A549 (cell line): ENCODE measurements around the gene USH1C. TPM values are rescaled to one million over a fixed set of nuclear protein-coding genes. Genes with fewer than 3 reads are reported as not detected.

Source experiments
- ATAC-seq, 2 experiments: fragments of 200-7000 bp in 1 of 2; fragments of >200 bp in 1 of 2; cut with Nextera tagmentation in 1 of 2; cut with Tn5 transposase in 1 of 2; 3 replicates each; pipeline versions ENCODE4 v1.8.0 to v1.9.1; 2018 to 2020; ENCODE audit warnings: mild to moderate bottlenecking in 1 of 2, moderate library complexity in 1 of 2
- CTCF ChIA-PET: fragments of 300-600 bp; sonication (Branson Sonifier 250); formaldehyde crosslinking; extraction: SDS; loops from one replicate; lab custom pipeline; 2021; ENCODE audit warnings: antibody characterized with exemption, inconsistent platforms; lab: Yijun Ruan, JAX
- POLR2A ChIA-PET: fragments of 350-600 bp; formaldehyde crosslinking; extraction: SDS; loops from one replicate; lab custom pipeline; 2021; ENCODE audit warnings: antibody characterized with exemption, inconsistent platforms; lab: Yijun Ruan, JAX
- DNase-seq, 2 experiments: peaks; one replicate each; pipeline versions ENCODE4 v3.0.0 to v3.0.0-alpha.2; 2011 to 2016; ENCODE audit warnings: low read depth in 1 of 2, low spot score in 1 of 2
- FAIRE-seq: peaks from 2 replicates; lab custom pipeline; 2011; peaks lifted over from hg19 to GRCh38; lab: Jason Lieb, UNC
- H3K27ac ChIP-seq, 2 experiments: fragments of >200 bp; sonication (Bioruptor Twin); formaldehyde crosslinking; 3 replicates each; pipeline ENCODE4 v1.5.1; 2016 to 2017
- H3K4me1 ChIP-seq: fragments of >200 bp; sonication (Bioruptor Twin); formaldehyde crosslinking; 3 replicates; pipeline ENCODE4 v1.6.1; 2016
- H3K4me2 ChIP-seq: fragments of >200 bp; sonication (Bioruptor Twin); formaldehyde crosslinking; 3 replicates; pipeline ENCODE4 v1.6.1; 2016
- H3K4me3 ChIP-seq: fragments of >200 bp; sonication (Bioruptor Twin); formaldehyde crosslinking; 3 replicates; pipeline ENCODE4 v1.5.1; 2016
- H3K9me3 ChIP-seq: fragments of >200 bp; sonication (Bioruptor Twin); formaldehyde crosslinking; 3 replicates; pipeline ENCODE4 v1.6.1; 2016
- CBX8 ChIP-seq: fragments of 200-600 bp; sonication (generic); IDR thresholded peaks from 2 replicates; pipeline ENCODE4 v1.6.1; 2016
- CEBPB ChIP-seq, 2 experiments: fragments of >200 bp in 1 of 2; sonication (Bioruptor Twin) in 1 of 2; formaldehyde crosslinking in 1 of 2; IDR thresholded peaks; 2 replicates each; pipeline ENCODE4 v1.6.1; 2012 to 2016
- EHF ChIP-seq: fragments of 250-450 bp; sonication (Bioruptor Pico); IDR thresholded peaks from 2 replicates; pipeline ENCODE4 v1.5.0; 2020; ENCODE audit warnings: mild to moderate bottlenecking
- EHMT2 ChIP-seq: fragments of 200-600 bp; sonication (generic); IDR thresholded peaks from 2 replicates; pipeline ENCODE4 v1.6.1; 2016; ENCODE audit warnings: antibody characterized with exemption, low read depth, mild to moderate bottlenecking, moderate library complexity
- ESRRA ChIP-seq: fragments of 150-350 bp; IDR thresholded peaks from 2 replicates; pipeline ENCODE4 v1.6.1; 2014; ENCODE audit warnings: mild to moderate bottlenecking, low read length, borderline replicate concordance
- FOSB ChIP-seq: fragments of 250-450 bp; sonication (Bioruptor Pico); IDR thresholded peaks from 2 replicates; pipeline ENCODE4 v1.5.0; 2020; ENCODE audit warnings: mild to moderate bottlenecking, moderate library complexity
- HDAC2 ChIP-seq: fragments of 200-600 bp; sonication (generic); IDR thresholded peaks from 2 replicates; pipeline ENCODE4 v1.6.1; 2016
- HOXA7 ChIP-seq: fragments of 250-450 bp; sonication (Bioruptor Pico); IDR thresholded peaks from 2 replicates; pipeline ENCODE4 v1.5.0; 2020; ENCODE audit warnings: mild to moderate bottlenecking, moderate library complexity
- KDM1A ChIP-seq: fragments of 200-600 bp; sonication (generic); IDR thresholded peaks from 2 replicates; pipeline ENCODE4 v1.6.1; 2016; ENCODE audit warnings: low read depth, mild to moderate bottlenecking
- MYC ChIP-seq: IDR thresholded peaks from 2 replicates; pipeline ENCODE4 v1.6.1; 2012; ENCODE audit warnings: mild to moderate bottlenecking, inconsistent platforms, low read length, improper control_type of control experiment, borderline replicate concordance
- PHF8 ChIP-seq: fragments of 200-600 bp; sonication (generic); IDR thresholded peaks from 2 replicates; pipeline ENCODE4 v1.6.1; 2016; ENCODE audit warnings: low read depth, mild to moderate bottlenecking, antibody characterized with exemption, moderate library complexity, borderline replicate concordance
- RAD21 ChIP-seq, 2 experiments: fragments of >200 bp in 1 of 2; sonication (Bioruptor Twin) in 1 of 2; formaldehyde crosslinking in 1 of 2; IDR thresholded peaks in 1 of 2; conservative IDR thresholded peaks in 1 of 2; 2 replicates in 1 of 2; 3 replicates in 1 of 2; pipeline ENCODE4 v1.6.1; 2012 to 2018; ENCODE audit warnings: inconsistent platforms in 1 of 2
- SMC3 ChIP-seq: fragments of >200 bp; sonication (Bioruptor Twin); formaldehyde crosslinking; IDR thresholded peaks from 3 replicates; pipeline ENCODE4 v1.6.1; 2018; ENCODE audit warnings: inconsistent platforms
- SREBF2 ChIP-seq: fragments of 450-650 bp; IDR thresholded peaks from 2 replicates; pipeline ENCODE4 v1.6.1; 2014; ENCODE audit warnings: mild to moderate bottlenecking, moderate library complexity
- ZC3H11A ChIP-seq: fragments of 450-650 bp; IDR thresholded peaks from 2 replicates; pipeline ENCODE4 v1.6.1; 2014; ENCODE audit warnings: antibody characterized with exemption, mild to moderate bottlenecking
- ZFP36 ChIP-seq: fragments of 450-650 bp; IDR thresholded peaks from 2 replicates; pipeline ENCODE4 v1.6.1; 2014; ENCODE audit warnings: borderline replicate concordance; ENCODE audit not compliant: partially characterized antibody
- ZNF302 ChIP-seq: fragments of 250-450 bp; sonication (Bioruptor Pico); IDR thresholded peaks from 2 replicates; pipeline ENCODE4 v1.9.0; 2021; ENCODE audit warnings: inconsistent platforms, mild to moderate bottlenecking, moderate library complexity
- WGBS: methylation state at CpG from one replicate; pipeline ENCODE4 v1.1.6; 2017; ENCODE audit errors: missing lambda C conversion rate; 5-methylcytosine and 5-hydroxymethylcytosine counted together
- polyA plus RNA-seq, 4 experiments: library from polyadenylated mRNA; depleted of rRNA in 3 of 4; stranded (reverse); fragments of >200 nt; fragmentation: RNase III in 1 of 4; extraction: RNeasy Plus Mini Kit Qiagen cat#74134 plus additional on column Dnase treatment in 1 of 4; gene quantifications; 2 replicates in 3 of 4; 3 replicates in 1 of 4; pipeline ENCODE4 v1.2.3, GENCODE V29; 2011 to 2017
- TF ChIP-seq, protein P1 (sequence below): fragments of 250-450 bp; sonication (Bioruptor Pico); IDR thresholded peaks from 2 replicates; pipeline ENCODE4 v1.5.0; 2020; ENCODE audit warnings: low read depth, mild to moderate bottlenecking, moderate library complexity
- TF ChIP-seq, protein P2 (sequence below): fragments of >200 bp; sonication (Bioruptor Twin); formaldehyde crosslinking; IDR thresholded peaks from 3 replicates; pipeline ENCODE4 v1.5.1; 2016

Gene USH1C
- polyA plus RNA-seq, 2 of the 4 experiments (the other 2 are of a cell fraction): 3.2 to 8.6 TPM

DNA sequence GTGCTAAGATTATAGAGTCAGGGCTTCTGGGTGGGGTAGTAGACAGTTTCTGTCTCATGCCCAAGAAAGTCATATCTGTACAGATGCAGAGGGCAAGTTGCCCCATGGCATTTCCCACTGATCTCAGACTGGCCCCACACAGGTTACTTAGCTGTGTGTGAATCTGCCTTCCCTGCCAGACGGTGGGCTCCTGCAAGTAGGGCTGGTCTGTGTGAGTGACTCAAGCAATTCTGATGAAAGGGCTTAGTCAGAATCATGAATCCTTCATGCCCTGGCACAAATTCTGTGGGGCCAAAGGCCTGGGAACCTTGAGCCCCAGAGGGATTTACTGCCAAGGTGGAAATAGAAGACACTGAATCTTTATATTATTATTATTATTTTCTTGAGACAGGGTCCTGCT is 30.4 kb downstream of the USH1C start:
- FAIRE-seq (no peak), DNase-seq (no peak), ATAC-seq (peak; percentile 32 to 43; a peak in 3 of 6 replicates)
- Histone ChIP-seq H3K4me1 (peaks cover 3% of the 10 kb centered on the region; the same call in 2 of the 3 replicates), H3K9me3 (no peaks in the 10 kb centered on the region), H3K4me2 (no peak overlapping the region), H3K4me3 (no peak overlapping the region), H3K27ac (no peak overlapping the region)
- TF ChIP-seq HOXA7 (CRISPR knock-in tag): no peak
- TF ChIP-seq, protein P1, sequence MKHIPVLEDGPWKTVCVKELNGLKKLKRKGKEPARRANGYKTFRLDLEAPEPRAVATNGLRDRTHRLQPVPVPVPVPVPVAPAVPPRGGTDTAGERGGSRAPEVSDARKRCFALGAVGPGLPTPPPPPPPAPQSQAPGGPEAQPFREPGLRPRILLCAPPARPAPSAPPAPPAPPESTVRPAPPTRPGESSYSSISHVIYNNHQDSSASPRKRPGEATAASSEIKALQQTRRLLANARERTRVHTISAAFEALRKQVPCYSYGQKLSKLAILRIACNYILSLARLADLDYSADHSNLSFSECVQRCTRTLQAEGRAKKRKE (CRISPR knock-in tag): no peak
- no peak for TF ChIP-seq HDAC2
- no peak for TF ChIP-seq SMC3
- TF ChIP-seq SREBF2: no peak
- no peak for TF ChIP-seq ZNF302 (CRISPR knock-in tag)
- TF ChIP-seq KDM1A: no peak
- no peak for TF ChIP-seq CEBPB (IDR thresholded peaks at IDR 0.05)
- no peak for TF ChIP-seq CBX8
- TF ChIP-seq, protein P2, sequence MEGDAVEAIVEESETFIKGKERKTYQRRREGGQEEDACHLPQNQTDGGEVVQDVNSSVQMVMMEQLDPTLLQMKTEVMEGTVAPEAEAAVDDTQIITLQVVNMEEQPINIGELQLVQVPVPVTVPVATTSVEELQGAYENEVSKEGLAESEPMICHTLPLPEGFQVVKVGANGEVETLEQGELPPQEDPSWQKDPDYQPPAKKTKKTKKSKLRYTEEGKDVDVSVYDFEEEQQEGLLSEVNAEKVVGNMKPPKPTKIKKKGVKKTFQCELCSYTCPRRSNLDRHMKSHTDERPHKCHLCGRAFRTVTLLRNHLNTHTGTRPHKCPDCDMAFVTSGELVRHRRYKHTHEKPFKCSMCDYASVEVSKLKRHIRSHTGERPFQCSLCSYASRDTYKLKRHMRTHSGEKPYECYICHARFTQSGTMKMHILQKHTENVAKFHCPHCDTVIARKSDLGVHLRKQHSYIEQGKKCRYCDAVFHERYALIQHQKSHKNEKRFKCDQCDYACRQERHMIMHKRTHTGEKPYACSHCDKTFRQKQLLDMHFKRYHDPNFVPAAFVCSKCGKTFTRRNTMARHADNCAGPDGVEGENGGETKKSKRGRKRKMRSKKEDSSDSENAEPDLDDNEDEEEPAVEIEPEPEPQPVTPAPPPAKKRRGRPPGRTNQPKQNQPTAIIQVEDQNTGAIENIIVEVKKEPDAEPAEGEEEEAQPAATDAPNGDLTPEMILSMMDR: no peak
- TF ChIP-seq ESRRA: no peak
- TF ChIP-seq FOSB (CRISPR knock-in tag): no peak
- TF ChIP-seq MYC: no peak
- TF ChIP-seq PHF8: no peak
- TF ChIP-seq ZC3H11A: no peak
- TF ChIP-seq EHF (CRISPR knock-in tag): no peak
- no peak for TF ChIP-seq ZFP36
- CTCF ChIA-PET: interaction anchor here (0.9 to 45.8 kb wide), 4 partner anchors 9 to 129 kb away, joined by 3 to 1119 read pairs (median 168); partner anchors contain the start of gene KCNJ11
- WGBS: 38% methylated on average over 1 of the region's 1 CpG
- POLR2A ChIA-PET: interaction anchor here (1.3 kb wide), 1 partner anchor 161 kb away, joined by 3 read pairs; no protein-coding TSS in a partner anchor

DNA sequence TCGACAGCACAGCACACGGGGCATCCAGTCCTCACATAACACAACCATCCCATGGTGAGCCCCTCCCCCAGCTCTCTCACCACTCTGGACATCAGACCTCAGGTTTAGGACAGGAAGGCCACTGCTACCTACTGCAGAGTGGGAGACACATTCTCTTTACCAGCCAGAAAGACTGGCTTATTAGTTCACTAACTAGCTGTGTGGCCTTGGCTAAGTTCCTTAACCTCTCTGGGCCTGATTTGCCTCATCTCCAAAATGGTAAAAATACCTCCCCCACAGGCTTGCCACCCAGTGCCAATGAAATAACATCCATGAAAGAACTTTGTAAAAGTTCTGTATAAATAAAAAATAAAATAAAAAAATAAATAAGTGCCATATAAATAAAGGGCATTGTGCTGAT is 32.1 kb downstream of the USH1C start:
- Histone ChIP-seq H3K4me2 (no peak overlapping the region), H3K4me3 (no peak overlapping the region), H3K9me3 (no peaks in the 10 kb centered on the region), H3K4me1 (peaks cover 7% of the 10 kb centered on the region; the same call in 2 of the 3 replicates), H3K27ac (no peak overlapping the region)
- WGBS: 56% methylated on average over 2 of the region's 2 CpGs
- TF ChIP-seq ZFP36: peak; percentile 22
- 0 out of 2 replicates have a peak, but pooled peaks have one; percentile 33 for TF ChIP-seq KDM1A
- no peak for TF ChIP-seq EHMT2
- ChIA-PET CTCF (interaction anchor here (1.1 to 45.8 kb wide), 5 partner anchors 8 to 127 kb away, joined by 3 to 1119 read pairs (median 54); partner anchors contain the start of gene KCNJ11), POLR2A (no interaction called here)
- no peak for ATAC-seq
- no peak for DNase-seq
- FAIRE-seq: no peak

DNA sequence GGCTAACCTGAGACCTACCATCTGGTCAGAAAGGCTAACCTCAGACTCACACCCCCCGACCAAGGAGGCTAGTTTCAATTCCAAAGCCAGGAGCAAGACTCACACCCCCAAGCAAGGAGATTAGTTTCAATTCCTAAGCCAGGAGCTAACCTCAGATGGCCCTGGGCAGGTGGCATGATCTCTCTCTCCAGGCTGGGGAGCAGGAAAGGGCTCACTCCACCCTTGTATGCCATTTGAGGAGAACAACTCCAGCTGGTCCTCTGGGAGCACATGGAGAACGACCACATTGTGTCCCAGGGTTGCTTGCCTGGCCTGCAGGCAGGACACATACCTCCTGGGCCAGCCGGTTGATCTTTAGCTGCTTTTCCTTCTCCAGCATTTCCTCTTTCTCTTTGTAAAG is 32.6 kb downstream of the USH1C start:
- ATAC-seq (no peak), DNase-seq (no peak), FAIRE-seq (no peak)
- Histone ChIP-seq H3K4me3 (no peak overlapping the region), H3K4me1 (peaks cover 7% of the 10 kb centered on the region; the same call in 2 of the 3 replicates), H3K27ac (no peak overlapping the region), H3K4me2 (no peak overlapping the region), H3K9me3 (no peaks in the 10 kb centered on the region)
- WGBS: 34% methylated on average over 3 of the region's 3 CpGs
- no peak for TF ChIP-seq RAD21 (conservative IDR thresholded peaks at IDR 0.05 in 1 of 2, IDR thresholded peaks at IDR 0.05 in 1 of 2)
- POLR2A ChIA-PET: no interaction called here
- CTCF ChIA-PET: interaction anchor here (1.1 to 45.8 kb wide), 5 partner anchors 7 to 127 kb away, joined by 3 to 1119 read pairs (median 54); partner anchors contain the start of gene KCNJ11
